Measurements from ENCODE around the gene ZFHX3. TPM values are rescaled to one million over a fixed set of nuclear protein-coding genes. Genes with fewer than 3 reads are reported as not detected.

Gene ZFHX3
- total RNA-seq, 1 donor from 2014 or later, result 1.2 TPM

DNA sequence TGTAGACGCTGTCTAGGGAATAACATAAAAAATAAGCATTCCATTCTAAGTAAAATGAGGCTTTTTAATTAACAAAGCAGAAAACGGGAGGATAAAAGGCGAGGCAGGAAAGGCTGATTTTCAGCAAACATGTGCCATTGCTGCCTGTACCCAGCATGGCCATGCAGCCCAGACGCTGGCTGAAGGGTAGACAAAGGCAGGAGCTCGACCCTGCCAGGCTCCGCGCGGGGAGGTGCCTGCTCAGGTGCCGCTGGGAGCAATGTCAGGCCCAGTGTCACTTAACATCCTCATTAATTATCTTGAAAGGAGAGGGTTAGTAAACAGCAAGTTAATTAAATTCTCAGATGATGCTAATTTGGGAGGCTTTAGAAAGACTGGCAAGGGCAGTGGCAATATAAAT is 136.0 kb downstream of the ZFHX3 start:
- DNase-seq (ENCODE audit: low spot score), result no peak
- no peaks in the 10 kb centered on the region for H3K36me3 Mint-ChIP-seq (ENCODE audit: low read depth)
- no peak overlapping the region for H3K27ac Mint-ChIP-seq
- H3K4me3 Mint-ChIP-seq (ENCODE audit: low read depth), result no peak overlapping the region
- peaks cover 5% of the 10 kb centered on the region for H3K27me3 Mint-ChIP-seq (ENCODE audit: low read depth)
- intact Hi-C loops (cut with micrococcal nuclease), result no loop called here
- H3K9me3 Mint-ChIP-seq, result no peaks in the 10 kb centered on the region
- H3K4me1 Mint-ChIP-seq (ENCODE audit: low read depth), result peaks cover 2% of the 10 kb centered on the region

DNA sequence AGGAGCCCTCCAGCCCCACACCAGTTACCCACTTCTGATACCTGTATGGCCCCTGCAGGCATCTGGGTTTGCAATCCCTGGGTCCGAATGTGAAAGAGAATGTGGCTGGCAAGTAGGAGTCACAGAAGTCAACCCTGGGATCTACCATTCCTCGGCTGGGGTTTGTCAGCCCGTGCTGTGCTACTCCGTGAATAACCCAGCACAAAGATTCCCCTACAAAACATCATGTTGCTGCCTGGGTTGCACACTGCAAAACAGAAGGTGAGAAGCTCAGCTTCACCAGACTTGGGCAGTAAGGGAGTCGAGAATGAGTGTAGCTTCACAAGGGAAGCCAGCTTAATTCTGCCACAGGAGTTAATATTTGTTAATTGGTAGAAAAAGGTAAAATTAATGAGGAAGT is 137.1 kb downstream of the ZFHX3 start:
- no peak overlapping the region for H3K4me3 Mint-ChIP-seq (ENCODE audit: low read depth)
- no peaks in the 10 kb centered on the region for H3K36me3 Mint-ChIP-seq (ENCODE audit: low read depth)
- H3K27me3 Mint-ChIP-seq (ENCODE audit: low read depth), result peaks cover 5% of the 10 kb centered on the region
- no peak overlapping the region for H3K27ac Mint-ChIP-seq
- no peak for DNase-seq (ENCODE audit: low spot score)
- H3K9me3 Mint-ChIP-seq, result no peaks in the 10 kb centered on the region
- peaks cover 2% of the 10 kb centered on the region for H3K4me1 Mint-ChIP-seq (ENCODE audit: low read depth)
- intact Hi-C loops (cut with micrococcal nuclease), result no loop called here

DNA sequence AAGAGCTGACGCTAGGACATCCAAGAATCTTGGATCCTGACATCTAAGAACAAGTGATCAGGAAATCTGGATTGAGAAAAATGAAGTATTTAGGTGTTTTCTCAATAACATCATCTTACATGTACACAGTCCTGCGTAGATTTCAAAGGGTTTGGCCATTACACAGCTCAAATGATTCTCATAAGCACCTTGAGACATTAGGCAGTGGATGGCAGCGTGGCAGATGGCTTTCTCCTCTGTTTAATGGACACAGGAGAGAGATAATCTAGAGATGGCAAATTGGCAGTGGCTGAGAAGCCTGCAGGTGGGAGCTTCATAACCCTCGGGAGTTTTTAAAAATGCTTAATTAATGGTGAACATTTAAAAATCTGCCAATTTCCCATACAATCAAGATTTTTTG is 137.5 kb downstream of the ZFHX3 start:
- Mint-ChIP-seq H3K9me3 (no peaks in the 10 kb centered on the region), H3K4me3 (ENCODE audit: low read depth) (no peak overlapping the region), H3K27ac (no peak overlapping the region), H3K27me3 (ENCODE audit: low read depth) (peaks cover 5% of the 10 kb centered on the region), H3K36me3 (ENCODE audit: low read depth) (no peaks in the 10 kb centered on the region), H3K4me1 (ENCODE audit: low read depth) (peaks cover 2% of the 10 kb centered on the region)
- intact Hi-C loops (cut with micrococcal nuclease), result no loop called here
- DNase-seq (ENCODE audit: low spot score), result no peak

DNA sequence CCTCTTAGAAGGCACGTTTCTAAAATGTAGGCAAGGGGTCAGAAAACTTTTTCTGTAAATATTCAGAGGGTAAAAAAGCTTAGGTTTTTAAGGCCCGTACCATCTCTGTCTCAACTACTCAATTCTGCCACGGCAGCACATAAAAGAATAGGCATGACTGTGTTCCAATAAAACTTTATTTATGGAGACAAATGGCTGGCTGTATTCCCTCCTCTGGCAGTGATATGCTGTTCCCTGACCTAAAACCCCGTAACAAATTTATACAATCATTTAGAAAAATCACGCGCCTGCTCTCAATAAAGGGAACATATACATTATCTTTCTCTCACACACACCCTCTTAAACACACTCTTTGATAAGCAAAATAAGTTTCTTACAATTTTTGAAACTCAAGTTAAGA is 138.7 kb downstream of the ZFHX3 start:
- no peak overlapping the region for H3K27ac Mint-ChIP-seq

GRCh38 chr16:72908362-72909167 is 139.4 kb downstream of the ZFHX3 start:
- intact Hi-C loops (cut with micrococcal nuclease), result no loop called here
- no peaks in the 10 kb centered on the region for H3K9me3 Mint-ChIP-seq
- no peak for DNase-seq (ENCODE audit: low spot score)
- no peak overlapping the region for H3K4me3 Mint-ChIP-seq (ENCODE audit: low read depth)
- no peak overlapping the region for H3K27ac Mint-ChIP-seq
- H3K36me3 Mint-ChIP-seq (ENCODE audit: low read depth), result no peaks in the 10 kb centered on the region
- H3K4me1 Mint-ChIP-seq (ENCODE audit: low read depth), result no peaks in the 10 kb centered on the region
- H3K27me3 Mint-ChIP-seq (ENCODE audit: low read depth), result peaks cover 4% of the 10 kb centered on the region

More for the DNA sequence above, 138.7 kb downstream of the ZFHX3 start:
- DNase-seq (ENCODE audit: low spot score), result no peak
- no peaks in the 10 kb centered on the region for H3K36me3 Mint-ChIP-seq (ENCODE audit: low read depth)
- H3K4me3 Mint-ChIP-seq (ENCODE audit: low read depth), result no peak overlapping the region
- intact Hi-C loops (cut with micrococcal nuclease), result no loop called here
- H3K4me1 Mint-ChIP-seq (ENCODE audit: low read depth), result peaks cover 1% of the 10 kb centered on the region
- H3K9me3 Mint-ChIP-seq, result no peaks in the 10 kb centered on the region
- peaks cover 4% of the 10 kb centered on the region for H3K27me3 Mint-ChIP-seq (ENCODE audit: low read depth)

DNA sequence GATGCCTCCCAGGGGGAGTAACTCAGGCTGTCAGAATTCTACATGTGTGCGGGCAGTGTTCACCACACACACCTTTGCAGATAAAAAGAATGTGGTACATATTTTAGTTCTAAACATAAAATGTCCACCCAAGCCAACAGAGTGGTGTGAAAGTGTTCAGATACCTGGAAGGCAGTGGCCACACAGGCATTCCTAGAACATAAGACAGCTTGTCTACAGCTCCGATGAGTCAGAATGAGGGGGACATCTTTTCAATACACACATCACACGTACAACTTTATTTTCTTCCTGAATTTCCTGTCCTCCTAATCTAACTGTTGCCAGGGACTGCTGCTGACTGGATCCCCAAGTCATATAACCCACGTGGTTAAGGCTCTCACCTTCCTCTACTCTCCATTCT is 142.3 kb downstream of the ZFHX3 start:
- no peak for DNase-seq (ENCODE audit: low spot score)
- Mint-ChIP-seq H3K4me1 (ENCODE audit: low read depth) (no peaks in the 10 kb centered on the region), H3K27me3 (ENCODE audit: low read depth) (peaks cover 4% of the 10 kb centered on the region), H3K27ac (no peak overlapping the region), H3K36me3 (ENCODE audit: low read depth) (no peaks in the 10 kb centered on the region), H3K4me3 (ENCODE audit: low read depth) (no peak overlapping the region), H3K9me3 (no peaks in the 10 kb centered on the region)
- intact Hi-C loops (cut with micrococcal nuclease), result no loop called here

GRCh38 chr16:72903176-72903575 is 144.8 kb downstream of the ZFHX3 start:
- Mint-ChIP-seq H3K4me1 (ENCODE audit: low read depth) (no peaks in the 10 kb centered on the region), H3K27me3 (ENCODE audit: low read depth) (peaks cover 4% of the 10 kb centered on the region), H3K27ac (no peak overlapping the region), H3K9me3 (no peaks in the 10 kb centered on the region), H3K4me3 (ENCODE audit: low read depth) (no peak overlapping the region), H3K36me3 (ENCODE audit: low read depth) (no peaks in the 10 kb centered on the region)
- no peak for DNase-seq (ENCODE audit: low spot score)
- intact Hi-C loops (cut with micrococcal nuclease), result no loop called here

DNA sequence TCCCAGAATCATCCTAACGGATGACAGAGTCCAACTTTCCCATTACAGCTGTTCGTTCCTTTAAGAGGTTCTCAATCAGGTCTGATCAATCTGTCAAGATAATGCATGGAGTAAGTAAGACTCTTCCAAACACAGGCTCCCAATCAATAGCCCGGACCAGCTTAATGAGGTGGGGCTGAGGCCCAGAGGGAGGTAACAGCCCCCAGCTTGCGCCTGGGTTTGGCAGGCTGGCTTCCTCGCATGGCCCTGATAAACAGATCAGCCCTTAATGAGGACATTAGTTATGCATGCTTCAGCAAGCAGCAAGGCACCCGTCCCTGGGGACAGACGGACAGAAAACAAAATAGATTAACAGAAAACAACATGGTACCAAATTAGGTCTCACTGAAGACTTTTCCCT is 145.7 kb downstream of the ZFHX3 start:
- no peaks in the 10 kb centered on the region for H3K36me3 Mint-ChIP-seq (ENCODE audit: low read depth)
- H3K9me3 Mint-ChIP-seq, result no peaks in the 10 kb centered on the region
- H3K4me3 Mint-ChIP-seq (ENCODE audit: low read depth), result no peak overlapping the region
- intact Hi-C loops (cut with micrococcal nuclease), result no loop called here
- no peak for DNase-seq (ENCODE audit: low spot score)
- H3K27me3 Mint-ChIP-seq (ENCODE audit: low read depth), result peaks cover 4% of the 10 kb centered on the region
- H3K27ac Mint-ChIP-seq, result no peak overlapping the region
- no peaks in the 10 kb centered on the region for H3K4me1 Mint-ChIP-seq (ENCODE audit: low read depth)

GRCh38 chr16:72901000-72901627 is 146.8 kb downstream of the ZFHX3 start:
- no peaks in the 10 kb centered on the region for H3K4me1 Mint-ChIP-seq (ENCODE audit: low read depth)
- no peak overlapping the region for H3K27ac Mint-ChIP-seq
- H3K9me3 Mint-ChIP-seq, result no peaks in the 10 kb centered on the region
- no peaks in the 10 kb centered on the region for H3K36me3 Mint-ChIP-seq (ENCODE audit: low read depth)
- no peak overlapping the region for H3K4me3 Mint-ChIP-seq (ENCODE audit: low read depth)
- peaks cover 4% of the 10 kb centered on the region for H3K27me3 Mint-ChIP-seq (ENCODE audit: low read depth)
- no peak for DNase-seq (ENCODE audit: low spot score)
- intact Hi-C loops (cut with micrococcal nuclease), result no loop called here

DNA sequence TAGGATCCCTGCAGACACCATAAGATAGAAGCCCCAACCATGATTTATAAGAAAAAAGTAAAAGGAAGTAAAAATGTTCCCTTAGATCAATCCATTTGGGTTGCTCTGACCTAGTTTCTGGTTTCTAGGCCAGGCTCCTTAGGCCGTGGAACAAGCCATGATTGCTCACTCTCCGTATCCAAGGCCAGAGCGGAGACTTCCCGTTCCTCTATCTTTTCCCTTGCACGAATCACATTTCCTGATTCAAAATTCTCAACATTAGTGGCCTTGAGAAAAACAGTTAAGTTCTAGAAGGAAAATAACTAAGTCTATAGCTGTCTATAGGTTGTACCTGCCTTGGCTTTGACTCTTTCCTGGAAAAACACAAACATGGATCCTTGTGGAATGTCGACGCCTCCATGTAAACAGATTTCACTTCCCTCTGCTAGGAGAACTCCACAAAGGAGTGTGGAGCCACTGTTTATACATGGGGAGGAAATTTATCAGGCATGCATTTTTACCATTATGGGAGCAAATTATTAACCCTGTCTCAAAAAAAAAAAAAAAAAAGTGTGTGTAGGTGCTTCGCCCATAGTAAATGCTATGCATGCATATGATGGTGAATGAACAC is 149.6 kb downstream of the ZFHX3 start:
- Mint-ChIP-seq H3K4me1 (ENCODE audit: low read depth) (no peaks in the 10 kb centered on the region), H3K36me3 (ENCODE audit: low read depth) (no peaks in the 10 kb centered on the region), H3K27me3 (ENCODE audit: low read depth) (peaks cover 2% of the 10 kb centered on the region), H3K4me3 (ENCODE audit: low read depth) (no peak overlapping the region), H3K9me3 (no peaks in the 10 kb centered on the region), H3K27ac (no peak overlapping the region)
- DNase-seq (ENCODE audit: low spot score), result no peak
- intact Hi-C loops (cut with micrococcal nuclease), result no loop called here

- no peak overlapping the region for H3K27ac Mint-ChIP-seq
- intact Hi-C loops (cut with micrococcal nuclease), result no loop called here
- H3K4me1 Mint-ChIP-seq (ENCODE audit: low read depth), result no peaks in the 10 kb centered on the region
- no peaks in the 10 kb centered on the region for H3K9me3 Mint-ChIP-seq
- DNase-seq (ENCODE audit: low spot score), result no peak
- H3K27me3 Mint-ChIP-seq (ENCODE audit: low read depth), result peaks cover 2% of the 10 kb centered on the region
- no peaks in the 10 kb centered on the region for H3K36me3 Mint-ChIP-seq (ENCODE audit: low read depth)
- no peak overlapping the region for H3K4me3 Mint-ChIP-seq (ENCODE audit: low read depth)
Measured at GRCh38 chr16:72897707-72898106, 150.2 kb downstream of the ZFHX3 start.

- DNase-seq (ENCODE audit: low spot score), result no peak
- Mint-ChIP-seq H3K4me1 (ENCODE audit: low read depth) (no peaks in the 10 kb centered on the region), H3K27me3 (ENCODE audit: low read depth) (no peaks in the 10 kb centered on the region), H3K36me3 (ENCODE audit: low read depth) (no peaks in the 10 kb centered on the region), H3K4me3 (ENCODE audit: low read depth) (no peak overlapping the region), H3K27ac (no peak overlapping the region), H3K9me3 (no peaks in the 10 kb centered on the region)
- intact Hi-C loops (cut with micrococcal nuclease), result no loop called here
Measured at GRCh38 chr16:72896485-72897118, 151.3 kb downstream of the ZFHX3 start.

DNA sequence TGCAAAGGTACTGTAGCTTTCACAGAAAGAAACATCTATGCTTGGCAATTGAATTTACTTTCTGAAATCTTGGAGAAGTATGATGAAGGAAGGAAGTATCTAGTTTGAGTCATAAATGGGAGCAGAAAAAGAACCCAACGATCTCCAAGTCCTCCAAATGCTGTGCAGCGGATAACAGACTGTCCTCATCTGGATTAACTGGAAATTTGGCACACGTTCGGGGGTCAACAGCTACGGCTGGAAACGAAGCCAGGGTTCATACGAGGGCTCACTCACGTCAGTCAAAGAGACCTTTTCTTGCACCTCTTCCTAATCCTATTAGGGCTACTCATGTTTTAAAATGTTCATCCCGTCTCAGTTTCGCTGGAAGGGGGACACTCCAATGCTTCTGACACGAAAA is 152.0 kb downstream of the ZFHX3 start:
- no peaks in the 10 kb centered on the region for H3K27me3 Mint-ChIP-seq (ENCODE audit: low read depth)
- H3K9me3 Mint-ChIP-seq, result peaks cover 4% of the 10 kb centered on the region
- H3K36me3 Mint-ChIP-seq (ENCODE audit: low read depth), result no peaks in the 10 kb centered on the region
- no peaks in the 10 kb centered on the region for H3K4me1 Mint-ChIP-seq (ENCODE audit: low read depth)
- H3K4me3 Mint-ChIP-seq (ENCODE audit: low read depth), result no peak overlapping the region
- intact Hi-C loops (cut with micrococcal nuclease), result no loop called here
- no peak for DNase-seq (ENCODE audit: low spot score)
- H3K27ac Mint-ChIP-seq, result no peak overlapping the region

Data from activated T-helper 2 cell treated with anti-CD3 and anti-CD28 coated beads, Interferon-gamma antibody, Interleukin-2, Interleukin-4, amounts not matched to agents 10 μg/mL and 5 μg/mL and 100 μg/mL, durations not matched to agents 14 hours and 24 hours and 36 hours (primary cell).